ENCODE measurements around the gene DDA1. TPM values are rescaled to one million over a fixed set of nuclear protein-coding genes. Genes with fewer than 3 reads are reported as not detected.

DDA1 gene
- total RNA-seq, 4 donors from 2014 or later: 15.2 to 37.2 (median 23.9) TPM

GRCh38 chr19:17312189-17313113 is 3.1 kb downstream of the DDA1 start:
- no peak for TF ChIP-seq POLR2A (IDR thresholded peaks at IDR 0.05)
- no peak for TF ChIP-seq CTCF (IDR thresholded peaks at IDR 0.05)
- Histone ChIP-seq H3K27ac (no peak overlapping the region), H3K4me1 (peaks cover 0 to 31% (median 10%) of the 10 kb centered on the region in 4 donors), H3K27me3 (no peaks in the 10 kb centered on the region), H3K4me3 (no peak overlapping the region), H3K36me3 (peaks cover 0 to 42% (median 0%) of the 10 kb centered on the region in 3 donors), H3K9me3 (no peaks in the 10 kb centered on the region)
- DNase-seq: no peak

GRCh38 chr19:17314007-17314593 is 4.7 kb downstream of the DDA1 start:
- Histone ChIP-seq H3K36me3 (peaks cover 0 to 51% (median 0%) of the 10 kb centered on the region in 3 donors), H3K4me3 (no peak overlapping the region), H3K9me3 (no peaks in the 10 kb centered on the region), H3K27me3 (no peaks in the 10 kb centered on the region), H3K4me1 (peaks cover 0 to 30% (median 10%) of the 10 kb centered on the region in 4 donors), H3K27ac (no peak overlapping the region)
- DNase-seq: peak in 1 of 3 donors; percentile 46
- TF ChIP-seq POLR2A (IDR thresholded peaks at IDR 0.05) (no peak), CTCF (IDR thresholded peaks at IDR 0.05) (no peak)

- TF ChIP-seq POLR2A (IDR thresholded peaks at IDR 0.05) (no peak), CTCF (IDR thresholded peaks at IDR 0.05) (no peak)
- Histone ChIP-seq H3K9me3 (no peaks in the 10 kb centered on the region), H3K27ac (no peak overlapping the region), H3K27me3 (no peaks in the 10 kb centered on the region), H3K4me1 (peaks cover 0 to 8% (median 2%) of the 10 kb centered on the region in 4 donors), H3K36me3 (peaks cover 0 to 68% (median 0%) of the 10 kb centered on the region in 3 donors), H3K4me3 (no peak overlapping the region)
- DNase-seq: no peak
These were observed 9.6 kb downstream of the DDA1 start for GRCh38 chr19:17318966-17319365.

GRCh38 chr19:17319473-17320238 is 10.3 kb downstream of the DDA1 start:
- DNase-seq: no peak
- no peaks in the 10 kb centered on the region for H3K27me3 ChIP-seq
- no peaks in the 10 kb centered on the region for H3K9me3 ChIP-seq
- H3K4me1 ChIP-seq: peaks cover 0 to 11% (median 2%) of the 10 kb centered on the region in 4 donors
- no peak overlapping the region for H3K27ac ChIP-seq
- no peak overlapping the region for H3K4me3 ChIP-seq
- H3K36me3 ChIP-seq: peaks cover 0 to 61% (median 0%) of the 10 kb centered on the region in 3 donors
- no peak for TF ChIP-seq POLR2A (IDR thresholded peaks at IDR 0.05)

- no peaks in the 10 kb centered on the region for H3K9me3 ChIP-seq
- peaks cover 0 to 57% (median 0%) of the 10 kb centered on the region in 3 donors for H3K36me3 ChIP-seq
- H3K4me3 ChIP-seq: no peak overlapping the region
- H3K4me1 ChIP-seq: peaks cover 0 to 11% (median 2%) of the 10 kb centered on the region in 4 donors
- H3K27me3 ChIP-seq: no peaks in the 10 kb centered on the region
- no peak overlapping the region for H3K27ac ChIP-seq
- no peak for DNase-seq
- TF ChIP-seq POLR2A (IDR thresholded peaks at IDR 0.05) (no peak), CTCF (IDR thresholded peaks at IDR 0.05) (no peak)
These were observed 11.1 kb downstream of the DDA1 start for GRCh38 chr19:17320435-17320834.
